ENCODE measurements around the gene ZFYVE1. TPM values are rescaled to one million over a fixed set of nuclear protein-coding genes. Genes with fewer than 3 reads are reported as not detected.

Gene ZFYVE1
- total RNA-seq, 1 experiment from 2014 or later, result 14.2 TPM

DNA sequence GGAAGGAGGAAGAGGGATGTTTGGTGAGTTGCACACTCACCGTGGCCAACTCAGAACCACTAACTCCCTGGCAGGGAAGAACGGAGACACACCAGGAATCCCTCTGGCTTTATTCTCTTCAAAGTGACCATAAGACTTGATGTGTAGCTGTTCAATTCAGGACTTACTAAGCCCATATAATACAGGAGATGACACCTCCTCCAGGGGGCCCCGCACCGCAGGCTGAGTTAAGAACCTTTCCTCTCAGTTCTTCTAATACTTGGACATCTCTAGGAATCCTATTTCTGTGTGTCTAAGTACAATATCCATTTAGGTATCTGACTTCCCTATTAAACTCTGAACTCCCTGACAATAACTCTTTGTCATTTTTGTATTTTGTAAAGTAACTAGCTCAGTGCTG is 51.1 kb downstream of the ZFYVE1 start:
- Mint-ChIP-seq H3K36me3 (ENCODE audit: insufficient read depth in 1 of 3, low read depth in 3 of 3) (peaks cover 0 to 38% (median 31%) of the 10 kb centered on the region in 3 experiments; a peak in 6 of 7 replicates), H3K27me3 (ENCODE audit: low read depth) (no peaks in the 10 kb centered on the region), H3K4me3 (no peak overlapping the region), H3K27ac (no peak overlapping the region), H3K9me3 (no peaks in the 10 kb centered on the region), H3K4me1 (peaks cover 9 to 17% of the 10 kb centered on the region in 2 experiments)
- Histone ChIP-seq H3K9me3 (ENCODE audit: control insufficient read depth, low read depth, low read length) (no peaks in the 10 kb centered on the region), H3K27ac (ENCODE audit: insufficient read length, low read depth, low read length) (no peak overlapping the region), H3K79me2 (ENCODE audit: insufficient read depth, low read length) (no peaks in the 10 kb centered on the region), H2BK15ac (ENCODE audit: low read depth, low read length) (no peak overlapping the region), H3K56ac (ENCODE audit: insufficient read length, low read depth, low read length) (no peak overlapping the region), H3T11ph (ENCODE audit: low read length) (no peak overlapping the region), H3K4me2 (ENCODE audit: insufficient read depth, insufficient read length, low read length) (no peak overlapping the region), H3K14ac (ENCODE audit: insufficient read depth, low read length) (no peak overlapping the region), H3K4me1 (ENCODE audit: insufficient read depth, low read length) (peaks cover 4% of the 10 kb centered on the region; the same call in 1 of the 2 replicates), H3K23ac (ENCODE audit: insufficient read length, low read depth, low read length) (no peak overlapping the region), H4K8ac (replicated peaks; ENCODE audit: insufficient read length, low read depth, low read length) (no peak overlapping the region), H3K27me3 (ENCODE audit: insufficient read depth, low read length) (no peaks in the 10 kb centered on the region), H3K79me1 (ENCODE audit: insufficient read depth, low read depth, low read length, poor library complexity, severe bottlenecking) (no peaks in the 10 kb centered on the region), H3K4ac (ENCODE audit: low read depth, low read length) (no peak overlapping the region), H4K5ac (ENCODE audit: insufficient read length, low read depth, low read length) (no peak overlapping the region), H3K9ac (ENCODE audit: extremely low read depth, insufficient read length, low read length) (no peak overlapping the region), H2BK12ac (ENCODE audit: insufficient read length, low read depth, low read length) (no peak overlapping the region), H4K20me1 (ENCODE audit: control insufficient read depth, insufficient read depth, insufficient read length) (peaks cover 2% of the 10 kb centered on the region), H2BK120ac (ENCODE audit: low read depth, low read length, poor library complexity, severe bottlenecking) (no peak overlapping the region), H2AK5ac (ENCODE audit: insufficient read length, low read length) (no peak overlapping the region), H2BK20ac (ENCODE audit: low read depth, low read length, poor library complexity, severe bottlenecking) (no peak overlapping the region), H3K23me2 (ENCODE audit: insufficient read length, low read depth, low read length, poor library complexity, severe bottlenecking) (no peaks in the 10 kb centered on the region), H3K18ac (ENCODE audit: insufficient read length, low read depth, low read length) (no peak overlapping the region), H4K91ac (ENCODE audit: insufficient read length, low read depth, low read length) (no peak overlapping the region), H2BK5ac (ENCODE audit: insufficient read length, low read length) (no peak overlapping the region), H2AFZ (ENCODE audit: low read length) (no peak overlapping the region)
- WGBS (ENCODE audit: extremely low coverage, insufficient read length, low lambda C conversion rate), result no CpG with 5 or more reads among the region's 4 CpGs
- TF ChIP-seq, protein P1, sequence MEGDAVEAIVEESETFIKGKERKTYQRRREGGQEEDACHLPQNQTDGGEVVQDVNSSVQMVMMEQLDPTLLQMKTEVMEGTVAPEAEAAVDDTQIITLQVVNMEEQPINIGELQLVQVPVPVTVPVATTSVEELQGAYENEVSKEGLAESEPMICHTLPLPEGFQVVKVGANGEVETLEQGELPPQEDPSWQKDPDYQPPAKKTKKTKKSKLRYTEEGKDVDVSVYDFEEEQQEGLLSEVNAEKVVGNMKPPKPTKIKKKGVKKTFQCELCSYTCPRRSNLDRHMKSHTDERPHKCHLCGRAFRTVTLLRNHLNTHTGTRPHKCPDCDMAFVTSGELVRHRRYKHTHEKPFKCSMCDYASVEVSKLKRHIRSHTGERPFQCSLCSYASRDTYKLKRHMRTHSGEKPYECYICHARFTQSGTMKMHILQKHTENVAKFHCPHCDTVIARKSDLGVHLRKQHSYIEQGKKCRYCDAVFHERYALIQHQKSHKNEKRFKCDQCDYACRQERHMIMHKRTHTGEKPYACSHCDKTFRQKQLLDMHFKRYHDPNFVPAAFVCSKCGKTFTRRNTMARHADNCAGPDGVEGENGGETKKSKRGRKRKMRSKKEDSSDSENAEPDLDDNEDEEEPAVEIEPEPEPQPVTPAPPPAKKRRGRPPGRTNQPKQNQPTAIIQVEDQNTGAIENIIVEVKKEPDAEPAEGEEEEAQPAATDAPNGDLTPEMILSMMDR (conservative IDR thresholded peaks at IDR 0.05), result peak; percentile 52
- no peak for DNase-seq
